Fibroblast of peridontal ligament (primary cell): ENCODE data around the gene PEDS1.
"Not testable (repeated sequence)": the region's sequence is repeated elsewhere in the genome, so short reads cannot be mapped to it uniquely, and the experiment has no call there.

ENCODE experiments used
- DNase-seq: peaks from one replicate; pipeline ENCODE4 v3.0.0-alpha.2; 2010; ENCODE audit errors: extremely low read depth

Gene PEDS1

GRCh38 chr20:50113420-50114224, 39.9 kb downstream of the PEDS1 start:
- no peak for DNase-seq

DNA sequence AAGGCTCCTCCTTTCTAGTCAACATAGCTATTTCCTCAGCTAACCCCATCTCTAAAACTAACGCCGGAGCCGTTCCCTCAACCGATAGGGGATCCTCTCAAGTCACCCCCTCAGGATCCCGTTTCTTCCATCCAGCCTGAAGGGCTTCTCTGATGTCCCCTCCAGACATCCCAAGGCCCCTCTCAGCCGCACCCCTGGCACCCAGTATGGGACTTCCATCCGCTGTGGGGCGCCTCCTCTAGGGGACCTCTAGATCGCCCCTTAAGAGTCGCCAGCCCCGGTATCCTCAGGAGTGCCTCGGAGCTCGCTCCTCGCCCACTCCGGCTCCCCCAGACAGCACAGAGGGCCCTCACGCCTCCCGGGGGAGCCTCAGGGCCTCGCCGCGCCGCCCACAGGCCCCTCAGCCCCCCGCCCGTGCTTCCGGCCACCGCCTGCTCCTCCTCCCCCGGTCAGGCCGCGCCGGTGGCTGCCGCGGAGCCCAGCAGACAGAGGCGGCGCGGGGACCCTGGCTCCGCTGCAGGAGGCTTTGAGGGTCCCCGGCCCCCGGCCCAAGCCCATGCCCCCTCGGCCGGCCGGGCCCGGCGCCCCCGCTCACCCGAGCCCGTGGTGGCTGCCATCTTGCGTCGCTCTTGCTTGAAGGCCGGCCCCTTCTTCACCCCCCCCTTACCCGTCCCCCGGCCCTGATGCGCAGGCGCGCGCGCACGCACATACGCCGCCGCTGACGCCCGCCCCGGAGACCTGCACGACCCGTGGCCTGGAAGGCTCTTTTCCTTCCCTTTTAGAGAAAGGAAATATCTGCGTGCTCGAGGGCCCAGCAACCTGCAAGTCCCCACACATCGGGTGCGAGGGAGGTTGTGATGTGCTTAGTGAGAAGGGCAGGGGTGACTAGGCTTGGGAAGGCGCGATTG, 40.8 kb downstream of the PEDS1 start, which contains the start of gene UBE2V1:
Gene UBE2V1 (minus strand): TSS at position 639 of the 908 bp plus-strand sequence. CDS start 22 bp downstream, at position 617.
- peak; percentile 75 for DNase-seq

DNA sequence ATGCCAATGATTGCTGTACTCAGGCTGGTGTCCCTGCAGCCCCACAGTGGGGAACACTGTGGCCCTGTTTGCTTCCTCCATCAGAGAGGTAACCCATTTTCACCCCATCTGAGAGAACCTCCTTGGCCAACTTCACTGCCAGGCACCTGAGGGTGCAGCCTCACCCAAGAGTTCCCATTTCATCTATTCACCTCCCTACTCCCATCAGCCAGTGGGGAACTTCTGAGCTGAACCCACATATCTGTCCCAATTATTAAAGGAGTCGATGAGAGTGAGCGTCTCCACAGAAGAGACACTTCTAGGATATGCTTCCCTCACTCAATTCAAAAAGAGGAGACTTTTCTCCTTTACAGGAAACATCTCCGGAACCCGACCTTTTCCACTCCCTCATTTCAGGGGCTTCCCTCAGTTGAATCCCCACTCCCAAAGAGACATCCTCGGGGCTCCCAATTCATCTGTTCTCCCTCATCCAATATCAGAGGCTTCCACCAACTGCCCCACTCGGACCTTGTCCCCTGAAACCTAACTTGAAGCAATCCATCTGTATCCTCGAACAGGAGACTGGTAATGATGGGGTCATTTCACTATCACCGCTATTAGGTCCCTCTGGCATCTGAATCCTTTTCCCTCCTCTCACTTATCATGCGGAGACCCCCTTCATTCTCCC, 41.6 kb downstream of the PEDS1 start:
- DNase-seq = no peak

DNA sequence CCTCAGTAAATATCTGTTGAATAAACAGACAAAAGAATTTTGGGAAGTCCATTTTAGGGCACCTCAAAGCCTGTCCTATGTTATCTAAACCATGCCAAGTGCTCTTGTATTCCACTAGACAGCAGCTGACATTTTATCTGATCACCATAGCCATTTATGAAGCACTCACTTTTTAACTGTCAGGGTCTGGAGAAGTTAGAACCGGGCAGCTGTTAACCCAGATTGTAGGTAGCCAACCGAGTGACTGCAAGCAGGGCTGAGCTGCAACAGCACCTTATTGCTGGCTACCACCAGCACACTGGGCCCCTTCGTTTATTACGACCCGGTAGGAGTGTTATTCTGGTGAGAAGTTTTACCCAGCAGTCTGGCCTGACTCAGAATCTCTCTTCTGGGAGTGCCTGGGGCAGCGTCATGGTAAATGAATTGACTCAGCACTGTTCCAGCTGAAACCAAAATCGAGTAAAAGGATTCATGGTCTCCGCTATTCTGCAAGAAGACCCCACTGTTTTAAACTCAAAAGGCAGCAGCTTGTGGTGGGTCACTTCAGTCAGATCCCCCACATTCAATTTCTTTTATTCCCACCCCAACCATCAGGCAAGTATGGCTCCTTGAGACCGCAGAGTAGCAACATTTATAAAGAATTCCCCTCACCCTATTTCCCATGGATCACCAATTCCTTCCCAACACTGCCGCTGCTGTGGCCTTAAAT, 42.2 kb downstream of the PEDS1 start:
- peak; percentile 62 for DNase-seq

DNA sequence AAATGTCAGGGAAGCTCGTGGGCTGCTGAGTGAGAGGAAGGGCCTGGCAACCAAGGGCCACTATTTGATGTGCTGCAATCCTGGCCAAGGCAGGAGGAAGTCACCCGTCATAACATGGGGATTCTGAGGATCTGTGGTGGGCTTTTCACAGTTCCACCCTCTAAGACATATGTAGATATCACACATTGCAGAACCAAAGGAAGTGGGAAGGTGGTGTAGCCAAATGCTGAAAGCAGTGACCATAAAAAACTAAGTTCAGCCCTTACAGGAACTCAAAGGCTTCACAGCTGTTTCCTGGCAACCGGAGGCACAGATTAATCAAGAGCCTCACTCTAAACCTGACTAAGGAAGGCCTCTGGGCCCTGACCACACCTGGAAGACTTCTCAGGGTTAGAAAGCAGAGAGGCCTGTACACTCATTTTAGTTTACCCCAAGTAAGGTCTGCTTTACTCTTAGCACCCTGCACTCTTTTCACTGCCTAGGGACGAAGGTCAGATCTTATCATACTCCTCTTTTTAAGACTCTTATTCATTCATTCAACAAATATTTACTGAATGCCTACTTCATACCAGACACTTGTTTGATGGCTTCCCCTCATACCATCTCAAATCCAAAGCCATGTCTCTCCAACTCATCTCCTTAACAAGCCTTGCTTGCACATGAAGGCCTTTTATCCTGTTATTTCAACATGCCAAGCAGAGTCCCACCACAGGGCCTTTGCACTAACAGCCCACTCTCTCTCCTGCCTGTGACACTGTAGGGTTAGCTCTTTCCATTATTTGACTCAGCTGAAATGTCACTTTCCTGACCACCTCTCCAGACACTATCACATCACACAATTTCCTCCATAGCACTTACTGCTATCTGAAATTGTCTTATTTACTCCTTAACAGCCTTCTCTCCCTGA, 43.1 kb downstream of the PEDS1 start:
- no peak for DNase-seq

DNA sequence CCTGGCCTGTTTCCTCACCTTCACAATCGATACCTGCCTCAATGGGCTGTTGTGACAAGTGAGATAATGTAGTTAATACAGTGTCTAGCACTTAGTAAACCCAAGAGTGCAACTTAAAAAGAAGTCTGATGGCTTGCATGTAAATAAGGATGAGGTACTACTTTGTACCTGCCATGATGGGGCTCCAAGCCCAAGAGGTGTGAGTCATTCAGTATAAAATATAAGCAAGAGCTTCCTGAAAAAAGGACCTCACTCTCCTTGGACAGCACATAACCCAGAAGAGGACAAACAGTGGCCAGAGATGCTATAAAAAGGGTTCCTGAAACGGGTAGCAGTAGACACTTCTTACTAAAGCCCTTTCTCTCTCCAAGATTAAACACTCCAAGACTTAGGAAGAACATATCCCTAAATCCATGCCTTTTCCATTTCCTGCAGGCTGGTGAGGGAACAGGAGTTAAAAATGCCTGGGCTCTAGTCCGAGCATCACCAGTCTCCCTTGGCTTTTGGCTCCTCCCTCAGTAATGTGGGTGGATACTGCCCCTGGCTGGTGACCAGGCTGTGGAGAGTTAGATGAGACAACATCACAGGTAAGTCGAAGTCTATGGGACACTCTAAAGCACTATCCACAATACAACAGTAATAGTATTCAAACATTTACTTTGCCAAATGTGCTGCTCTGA, 44.8 kb downstream of the PEDS1 start:
- no peak for DNase-seq

GRCh38 chr20:50107796-50108331, 45.7 kb downstream of the PEDS1 start:
- no peak for DNase-seq

DNA sequence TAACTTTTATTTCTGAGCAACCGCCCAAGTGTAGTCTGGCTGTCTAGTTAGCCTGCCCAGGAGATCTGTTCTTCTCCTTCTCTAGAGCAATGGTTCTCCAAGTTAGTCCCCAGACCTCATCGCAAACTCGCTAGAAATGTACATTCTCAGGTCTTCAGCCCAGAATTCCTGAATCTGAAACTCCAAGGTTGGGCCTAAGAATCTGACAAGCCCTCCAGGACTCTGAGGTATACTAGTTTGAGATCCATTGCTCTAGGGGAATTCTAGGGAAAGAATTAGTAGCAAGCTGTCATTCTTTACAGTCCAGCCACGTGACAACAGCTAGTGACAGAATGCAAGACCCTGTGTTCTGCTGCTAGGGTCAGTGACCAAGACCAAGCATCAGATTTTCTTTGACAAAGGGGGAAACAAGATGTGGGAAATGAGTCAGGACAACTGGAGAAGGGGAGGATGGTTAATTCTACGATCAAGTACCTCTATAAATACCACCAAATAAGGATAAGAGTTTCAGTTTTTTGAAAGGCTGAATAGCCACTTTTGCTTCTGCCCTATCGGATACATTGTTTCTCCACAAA, 46.4 kb downstream of the PEDS1 start:
- no peak for DNase-seq

- not testable (repeated sequence) for DNase-seq
These were observed 46.9 kb downstream of the PEDS1 start for GRCh38 chr20:50106669-50107068.
